ENCODE results near the gene ENO4.

- TF ChIP-seq CTCF (IDR thresholded peaks at IDR 0.05) = no peak
- TF ChIP-seq EP300 (IDR thresholded peaks at IDR 0.05) = no peak
Measured at GRCh38 chr10:116802876-116803275, 46.4 kb upstream of the ENO4 start.
